CD4-positive, alpha-beta memory T cell (primary cell): ENCODE results near the gene TCERG1L. TPM values are rescaled to one million over a fixed set of nuclear protein-coding genes. Genes with fewer than 3 reads are reported as not detected.
"Not testable (repeated sequence)": the region's sequence is repeated elsewhere in the genome, so short reads cannot be mapped to it uniquely, and the experiment has no call there.

Experiments
- CTCF ChIA-PET: fragments of 350-600 bp; sonication (Branson Sonifier 250); formaldehyde crosslinking; loops from one replicate; lab custom pipeline; 2021; ENCODE audit warnings: inconsistent platforms; ENCODE audit not compliant: partially characterized antibody; lab: Charles Lee
- POLR2A ChIA-PET: fragments of 350-600 bp; sonication (Branson Sonifier 250); formaldehyde crosslinking; loops from one replicate; lab custom pipeline; 2021; ENCODE audit not compliant: partially characterized antibody; lab: Charles Lee
- DNase-seq, 5 donors: peaks; one replicate each; pipeline versions ENCODE4 v3.0.0 to v3.0.0-alpha.2; 2020 to 2022; ENCODE audit warnings: mixed read lengths in 1 of 5
- H3K27ac ChIP-seq: one replicate; pipeline ENCODE4 v1.7.0; 2013; ENCODE audit warnings: low read depth, low read length
- H3K27me3 ChIP-seq: 2 replicates; pipeline ENCODE4 v1.7.0; 2013; ENCODE audit warnings: mild to moderate bottlenecking, low read length, moderate library complexity; ENCODE audit not compliant: insufficient read depth
- H3K36me3 ChIP-seq: 2 replicates; pipeline ENCODE4 v1.7.0; 2013; ENCODE audit warnings: mild to moderate bottlenecking, low read length, moderate library complexity; ENCODE audit not compliant: insufficient read depth
- H3K4me1 ChIP-seq: 2 replicates; pipeline ENCODE4 v1.7.0; 2013; ENCODE audit warnings: mild to moderate bottlenecking, low read length, moderate library complexity; ENCODE audit not compliant: insufficient read depth
- H3K4me3 ChIP-seq, 2 donors: one replicate each; pipeline ENCODE4 v1.7.0; 2013; ENCODE audit warnings: low read length in 2 of 2, mild to moderate bottlenecking in 1 of 2
- H3K9me3 ChIP-seq, 2 donors: one replicate each; pipeline ENCODE4 v1.7.0; 2013; ENCODE audit warnings: low read length in 2 of 2, control low read depth in 1 of 2; ENCODE audit not compliant: control insufficient read depth in 1 of 2
- H3K27ac Mint-ChIP-seq, 7 donors: one replicate each; pipeline ENCODE4 v1.8.0; 2020 to 2021; ENCODE audit warnings: mixed read lengths in 7 of 7, mild to moderate bottlenecking in 6 of 7, inconsistent platforms in 3 of 7, moderate library complexity in 3 of 7
- H3K27me3 Mint-ChIP-seq, 2 donors: one replicate each; pipeline ENCODE4 v1.8.0; 2020 to 2021; ENCODE audit warnings: mixed read lengths in 2 of 2
- H3K36me3 Mint-ChIP-seq, 2 donors: one replicate each; pipeline ENCODE4 v1.8.0; 2020 to 2021; ENCODE audit warnings: mixed read lengths in 2 of 2, inconsistent platforms in 1 of 2, mild to moderate bottlenecking in 1 of 2
- H3K4me1 Mint-ChIP-seq, 4 donors: one replicate each; pipeline ENCODE4 v1.8.0; 2020 to 2021; ENCODE audit warnings: mixed read lengths in 4 of 4, mild to moderate bottlenecking in 1 of 4
- H3K4me3 Mint-ChIP-seq, 8 donors: one replicate each; pipeline ENCODE4 v1.8.0; 2020 to 2021; ENCODE audit warnings: mixed read lengths in 8 of 8, mild to moderate bottlenecking in 7 of 8, moderate library complexity in 6 of 8, inconsistent platforms in 3 of 8
- H3K9me3 Mint-ChIP-seq, 8 donors: one replicate each; pipeline ENCODE4 v1.8.0; 2020 to 2021; ENCODE audit warnings: mixed read lengths in 8 of 8, mild to moderate bottlenecking in 5 of 8, inconsistent platforms in 3 of 8, moderate library complexity in 1 of 8
- intact Hi-C: fragments of 100-400 bp; cut with micrococcal nuclease; formaldehyde crosslinking; loops from one replicate; pipeline ENCODE4 v1.15.1; 2023
- polyA plus RNA-seq, 2 donors: library from polyadenylated mRNA; unstranded; fragments of 300-500 nt; fragmentation: Illumina TruSeq; gene quantifications; one replicate each; pipeline ENCODE4 v1.2.3, GENCODE V29; 2021
- total RNA-seq, 2 experiments: library from RNA; stranded (reverse); gene quantifications; one replicate each; pipeline ENCODE4 v1.2.3, GENCODE V29; 2021

TCERG1L gene
- total and polyA plus RNA-seq, 4 experiments from 2014 or later, result not detected

DNA sequence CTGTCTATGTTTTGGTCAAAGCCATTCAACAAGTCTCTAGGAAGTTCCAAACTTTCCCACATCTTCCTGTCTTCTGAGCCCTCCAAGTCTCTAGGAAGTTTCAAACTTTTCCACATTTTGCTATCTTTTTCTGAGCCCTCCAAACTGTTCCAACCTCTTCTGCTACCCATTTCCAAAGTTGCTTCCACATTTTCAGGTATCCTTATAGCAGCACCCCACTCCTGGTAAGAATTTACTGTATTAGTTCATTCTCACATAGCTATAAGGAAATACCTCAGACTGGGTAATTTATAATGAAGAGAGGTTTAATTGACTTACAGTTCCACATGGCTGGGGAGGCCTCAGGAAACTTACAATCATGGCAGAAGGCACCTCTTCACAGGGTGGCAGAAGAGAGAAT lies 159.1 kb downstream of the TCERG1L start:
- H3K27ac ChIP-seq, DNase-seq, POLR2A ChIA-PET, H3K27ac Mint-ChIP-seq, H3K4me1 ChIP-seq, H3K36me3 Mint-ChIP-seq, H3K4me3 Mint-ChIP-seq, H3K4me1 Mint-ChIP-seq, intact Hi-C loops, H3K4me3 ChIP-seq, H3K36me3 ChIP-seq, CTCF ChIA-PET, H3K27me3 ChIP-seq, H3K27me3 Mint-ChIP-seq, H3K9me3 ChIP-seq: not testable (repeated sequence)
- peaks cover 5 to 25% (median 14%) of the 10 kb centered on the region in 8 donors for H3K9me3 Mint-ChIP-seq

DNA sequence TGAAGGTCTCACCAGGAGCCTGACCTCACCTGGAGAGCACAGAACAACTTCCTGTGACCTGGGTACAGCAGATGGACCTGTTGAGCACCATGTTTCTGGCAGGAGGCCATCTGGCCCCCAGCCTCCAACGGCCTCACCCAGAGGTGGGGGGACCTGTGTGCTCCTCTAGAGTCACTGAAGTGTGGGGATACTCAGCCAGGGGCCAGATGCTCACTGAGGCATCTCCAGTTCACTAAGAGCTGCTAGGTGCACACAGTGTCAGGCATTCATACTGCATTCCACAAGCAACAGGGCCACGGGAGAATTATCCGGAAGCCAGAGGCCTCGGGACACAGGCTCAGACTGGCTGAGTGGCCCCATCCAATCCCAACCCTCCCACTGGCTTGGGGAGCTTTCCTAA lies 161.4 kb downstream of the TCERG1L start:
- Mint-ChIP-seq H3K36me3 (no peaks in the 10 kb centered on the region), H3K27me3 (no peaks in the 10 kb centered on the region), H3K4me3 (no peak overlapping the region), H3K4me1 (no peaks in the 10 kb centered on the region), H3K27ac (no peak overlapping the region), H3K9me3 (peaks cover 5 to 19% (median 14%) of the 10 kb centered on the region in 8 donors)
- DNase-seq, result no peak
- H3K4me1 ChIP-seq, result no peaks in the 10 kb centered on the region
- H3K36me3 ChIP-seq, result no peaks in the 10 kb centered on the region
- intact Hi-C loops, result no loop called here
- H3K27ac ChIP-seq, result no peak overlapping the region
- POLR2A ChIA-PET, result no interaction called here
- no peaks in the 10 kb centered on the region for H3K27me3 ChIP-seq
- no peaks in the 10 kb centered on the region for H3K9me3 ChIP-seq
- CTCF ChIA-PET, result no interaction called here
- no peak overlapping the region for H3K4me3 ChIP-seq

DNA sequence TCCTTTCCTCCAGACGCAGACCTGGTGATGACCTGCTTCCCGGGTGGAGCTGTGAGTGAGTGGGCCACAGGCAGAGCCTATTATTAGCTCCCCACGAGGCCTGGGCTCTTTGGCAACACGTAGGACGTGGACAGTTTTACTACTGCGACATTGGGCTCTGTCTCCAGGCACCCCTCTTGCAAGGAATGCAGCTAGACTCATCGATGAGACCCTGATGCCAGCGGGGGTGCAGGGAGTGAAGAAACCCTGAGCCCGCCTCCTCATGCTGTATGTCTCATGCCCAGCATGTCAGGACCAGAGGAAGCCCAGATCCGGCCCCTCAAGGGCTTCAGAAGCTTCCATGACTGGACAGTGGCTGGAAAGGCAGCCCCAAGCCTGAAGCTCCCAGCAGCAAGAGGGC lies 161.9 kb downstream of the TCERG1L start:
- ChIA-PET POLR2A (no interaction called here), CTCF (no interaction called here)
- H3K27ac Mint-ChIP-seq, result no peak overlapping the region
- Histone ChIP-seq H3K27me3 (no peaks in the 10 kb centered on the region), H3K27ac (no peak overlapping the region), H3K36me3 (no peaks in the 10 kb centered on the region), H3K4me1 (no peaks in the 10 kb centered on the region), H3K4me3 (no peak overlapping the region), H3K9me3 (no peaks in the 10 kb centered on the region)
- no peaks in the 10 kb centered on the region for H3K36me3 Mint-ChIP-seq
- no peaks in the 10 kb centered on the region for H3K27me3 Mint-ChIP-seq
- intact Hi-C loops, result no loop called here
- DNase-seq, result no peak
- H3K9me3 Mint-ChIP-seq, result peaks cover 5 to 19% (median 14%) of the 10 kb centered on the region in 8 donors
- no peaks in the 10 kb centered on the region for H3K4me1 Mint-ChIP-seq
- H3K4me3 Mint-ChIP-seq, result no peak overlapping the region

DNA sequence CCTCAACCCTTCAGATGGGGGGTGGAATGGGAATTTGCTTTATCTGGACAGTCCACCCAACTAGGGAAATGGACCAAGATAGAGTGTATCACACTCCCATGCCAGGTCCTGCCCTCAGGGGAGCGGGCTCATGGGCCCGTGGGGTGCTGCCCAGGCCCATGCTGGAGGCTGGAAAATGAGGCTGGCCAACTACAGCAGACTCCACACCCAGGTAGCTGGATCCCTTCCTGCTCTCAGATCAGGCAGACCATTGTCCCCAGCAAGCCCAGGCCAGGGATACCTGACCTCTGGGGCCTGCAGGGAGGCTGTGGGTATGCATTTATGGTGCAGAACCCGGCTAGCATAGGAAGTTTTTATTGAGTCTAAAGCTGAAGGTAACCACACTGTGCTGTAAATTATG lies 162.4 kb downstream of the TCERG1L start:
- intact Hi-C loops, result no loop called here
- no peaks in the 10 kb centered on the region for H3K27me3 ChIP-seq
- ChIA-PET CTCF (no interaction called here), POLR2A (no interaction called here)
- no peaks in the 10 kb centered on the region for H3K9me3 ChIP-seq
- H3K36me3 ChIP-seq, result no peaks in the 10 kb centered on the region
- H3K4me1 ChIP-seq, result no peaks in the 10 kb centered on the region
- peaks cover 5 to 19% (median 14%) of the 10 kb centered on the region in 8 donors for H3K9me3 Mint-ChIP-seq
- no peak overlapping the region for H3K4me3 ChIP-seq
- H3K27me3 Mint-ChIP-seq, result no peaks in the 10 kb centered on the region
- H3K27ac Mint-ChIP-seq, result no peak overlapping the region
- no peak for DNase-seq
- no peak overlapping the region for H3K4me3 Mint-ChIP-seq
- H3K36me3 Mint-ChIP-seq, result no peaks in the 10 kb centered on the region
- no peaks in the 10 kb centered on the region for H3K4me1 Mint-ChIP-seq
- H3K27ac ChIP-seq, result no peak overlapping the region

DNA sequence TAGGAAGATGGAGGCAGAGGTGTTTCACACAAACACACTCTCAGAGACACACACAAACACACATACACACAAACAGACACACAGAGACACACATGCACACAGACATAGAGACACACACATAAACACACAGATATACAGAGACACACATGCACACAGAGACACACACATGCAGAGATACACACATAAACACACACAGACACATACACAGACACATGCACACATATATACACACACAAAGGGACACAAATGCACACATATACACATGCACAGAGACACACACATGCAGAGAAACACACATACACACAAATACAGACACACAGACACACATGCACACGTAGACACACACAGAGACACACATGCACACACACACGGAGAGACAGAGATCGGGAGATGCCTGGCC lies 163.3 kb downstream of the TCERG1L start:
- intact Hi-C loops, result no loop called here
- Histone ChIP-seq H3K27me3 (no peaks in the 10 kb centered on the region), H3K4me3 (no peak overlapping the region), H3K4me1 (no peaks in the 10 kb centered on the region), H3K27ac (no peak overlapping the region), H3K36me3 (no peaks in the 10 kb centered on the region), H3K9me3 (no peaks in the 10 kb centered on the region)
- Mint-ChIP-seq H3K27me3 (no peaks in the 10 kb centered on the region), H3K27ac (no peak overlapping the region), H3K9me3 (peaks cover 5 to 19% (median 14%) of the 10 kb centered on the region in 8 donors), H3K36me3 (no peaks in the 10 kb centered on the region), H3K4me3 (no peak overlapping the region), H3K4me1 (no peaks in the 10 kb centered on the region)
- DNase-seq, result no peak
- CTCF ChIA-PET, result no interaction called here
- POLR2A ChIA-PET, result no interaction called here

DNA sequence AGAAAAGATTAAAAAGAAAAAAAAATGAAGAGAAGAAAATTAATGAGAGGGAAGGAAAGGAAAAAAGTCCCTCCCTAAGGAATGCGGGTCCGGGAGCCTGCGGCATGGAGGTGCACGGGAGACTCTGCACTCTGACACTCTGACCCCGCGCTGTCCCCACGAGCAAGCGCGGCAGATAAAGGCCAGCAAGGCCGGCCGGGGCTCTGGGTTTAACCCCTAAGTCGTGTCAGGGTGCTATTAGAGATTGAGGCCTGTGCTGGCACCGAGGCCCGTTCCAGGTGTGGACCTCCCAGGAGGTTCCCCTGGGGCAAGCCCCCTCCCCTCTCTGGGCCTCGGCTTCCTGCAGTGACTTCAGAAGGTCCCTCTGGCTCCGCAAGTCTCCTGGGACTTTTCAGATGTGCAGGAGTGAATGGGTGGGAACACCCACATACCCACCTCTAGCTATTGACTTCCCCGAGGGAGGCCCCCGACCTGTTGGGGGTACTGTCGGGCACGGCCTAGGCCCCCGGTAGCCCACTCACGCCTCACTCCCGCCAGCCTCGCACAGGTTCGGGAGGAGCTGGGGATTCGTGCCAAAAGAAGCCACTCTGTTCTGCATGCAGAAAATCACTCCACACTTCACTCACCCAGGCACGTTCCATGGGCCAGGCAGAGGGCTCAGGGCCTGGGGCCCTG lies 164.1 kb downstream of the TCERG1L start:
- H3K4me1 ChIP-seq, result no peaks in the 10 kb centered on the region
- no peak overlapping the region for H3K4me3 ChIP-seq
- no peaks in the 10 kb centered on the region for H3K36me3 ChIP-seq
- no peak overlapping the region for H3K27ac Mint-ChIP-seq
- H3K36me3 Mint-ChIP-seq, result no peaks in the 10 kb centered on the region
- peaks cover 5 to 12% (median 9%) of the 10 kb centered on the region in 8 donors for H3K9me3 Mint-ChIP-seq
- H3K27me3 Mint-ChIP-seq, result no peaks in the 10 kb centered on the region
- H3K9me3 ChIP-seq, result no peaks in the 10 kb centered on the region
- no peaks in the 10 kb centered on the region for H3K27me3 ChIP-seq
- POLR2A ChIA-PET, result no interaction called here
- no peak overlapping the region for H3K27ac ChIP-seq
- no peak for DNase-seq
- CTCF ChIA-PET, result no interaction called here
- H3K4me1 Mint-ChIP-seq, result no peaks in the 10 kb centered on the region
- no peak overlapping the region for H3K4me3 Mint-ChIP-seq
- intact Hi-C loops, result no loop called here

DNA sequence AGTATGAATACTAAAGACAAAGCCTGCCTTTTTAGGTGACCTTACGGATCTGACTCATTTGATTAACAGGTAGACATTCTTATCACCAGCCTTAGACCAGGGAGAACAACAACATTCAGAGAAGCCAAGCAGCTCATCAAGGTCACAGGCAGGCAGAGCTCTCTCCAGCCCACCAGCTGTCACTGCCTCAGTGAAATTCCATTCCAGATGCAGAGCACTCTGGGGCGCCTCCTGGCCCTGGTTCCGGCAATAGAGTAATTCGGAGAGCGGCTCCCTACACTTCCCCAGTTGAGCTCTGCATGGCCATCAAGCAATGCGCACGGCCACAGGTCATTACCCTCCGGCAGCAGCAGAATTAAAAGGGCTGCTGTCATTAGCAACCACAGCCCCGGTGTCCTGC lies 164.7 kb downstream of the TCERG1L start:
- ChIA-PET POLR2A (no interaction called here), CTCF (no interaction called here)
- no peaks in the 10 kb centered on the region for H3K4me1 ChIP-seq
- H3K9me3 Mint-ChIP-seq, result peaks cover 2 to 9% (median 3%) of the 10 kb centered on the region in 8 donors
- intact Hi-C loops, result no loop called here
- no peak for DNase-seq
- no peaks in the 10 kb centered on the region for H3K36me3 ChIP-seq
- H3K4me3 Mint-ChIP-seq, result no peak overlapping the region
- H3K9me3 ChIP-seq, result no peaks in the 10 kb centered on the region
- H3K36me3 Mint-ChIP-seq, result no peaks in the 10 kb centered on the region
- no peaks in the 10 kb centered on the region for H3K27me3 ChIP-seq
- no peak overlapping the region for H3K27ac Mint-ChIP-seq
- no peak overlapping the region for H3K27ac ChIP-seq
- H3K27me3 Mint-ChIP-seq, result no peaks in the 10 kb centered on the region
- no peak overlapping the region for H3K4me3 ChIP-seq
- no peaks in the 10 kb centered on the region for H3K4me1 Mint-ChIP-seq
